Coronary artery (tissue), 2 donors: Measurements from ENCODE around the gene FMN1.

Experiments
- DNase-seq: peaks from one replicate; pipeline ENCODE4 v3.0.0-alpha.2; 2017; ENCODE audit warnings: low spot score
- H3K27ac ChIP-seq, 2 donors: fragments of 200-600 bp; sonication (generic); one replicate each; pipeline ENCODE4 v1.5.1; 2016 to 2019
- H3K4me3 ChIP-seq: fragments of 200-600 bp; sonication (generic); 2 replicates; pipeline ENCODE4 v1.5.1; 2016; ENCODE audit warnings: mild to moderate bottlenecking, moderate library complexity
- CTCF ChIP-seq: fragments of 200-600 bp; sonication (generic); IDR thresholded peaks from one replicate; pipeline ENCODE4 v1.5.1; 2019; ENCODE audit warnings: antibody characterized with exemption

FMN1 gene

GRCh38 chr15:33155691-33156420 is 38.7 kb downstream of the FMN1 start:
- DNase-seq = no peak
- no peak for TF ChIP-seq CTCF
- Histone ChIP-seq H3K4me3 (no peak overlapping the region), H3K27ac (no peak overlapping the region)

GRCh38 chr15:33154351-33155166 is 40.0 kb downstream of the FMN1 start:
- peak overlapping the region; percentile 53 for H3K4me3 ChIP-seq
- DNase-seq = no peak

GRCh38 chr15:33153548-33153947 is 41.0 kb downstream of the FMN1 start:
- TF ChIP-seq CTCF = no peak
- Histone ChIP-seq H3K4me3 (peak overlapping the region; percentile 53), H3K27ac (peak overlapping the region in 1 of 2 donors; percentile 62)

More at GRCh38 chr15:33154351-33155166, 40.0 kb downstream of the FMN1 start:
- TF ChIP-seq CTCF = no peak
- H3K27ac ChIP-seq = peak overlapping the region in 1 of 2 donors; percentile 62

GRCh38 chr15:33152502-33153109 is 41.9 kb downstream of the FMN1 start:
- peak overlapping the region; percentile 53 for H3K4me3 ChIP-seq
- H3K27ac ChIP-seq = peak overlapping the region in 1 of 2 donors; percentile 62
- no peak for DNase-seq
- TF ChIP-seq CTCF = no peak

More at GRCh38 chr15:33153548-33153947, 41.0 kb downstream of the FMN1 start:
- DNase-seq = no peak

GRCh38 chr15:33150971-33151370 is 43.5 kb downstream of the FMN1 start:
- no peak for TF ChIP-seq CTCF
- H3K27ac ChIP-seq = no peak overlapping the region
- no peak for DNase-seq
- H3K4me3 ChIP-seq = peak overlapping the region; percentile 22

GRCh38 chr15:33150431-33150941 is 44.0 kb downstream of the FMN1 start:
- Histone ChIP-seq H3K27ac (no peak overlapping the region), H3K4me3 (peak overlapping the region; percentile 22)
- no peak for TF ChIP-seq CTCF
- DNase-seq = no peak
